Body of pancreas (tissue), 4 donors: ENCODE results near the gene CTDSPL. TPM values are rescaled to one million over a fixed set of nuclear protein-coding genes. Genes with fewer than 3 reads are reported as not detected.

Experiments
- ATAC-seq: fragments of 150-250 bp; one replicate; pipeline ENCODE4 v1.9.1; 2016
- DNase-seq, 4 donors: peaks; one replicate each; pipeline ENCODE4 v3.0.0-alpha.2; 2019
- H3K27ac ChIP-seq, 4 donors: fragments of 200-600 bp; sonication (generic); 1 replicate in 3 of 4; 2 replicates in 1 of 4; pipeline versions ENCODE4 v1.5.1 to v1.6.1; 2016 to 2019; ENCODE audit warnings: mild to moderate bottlenecking in 1 of 4, mixed read lengths in 1 of 4, moderate library complexity in 1 of 4
- H3K27me3 ChIP-seq, 2 donors: fragments of 200-600 bp; sonication (generic); one replicate each; pipeline ENCODE4 v1.6.0; 2016; ENCODE audit warnings: mild to moderate bottlenecking in 1 of 2
- H3K36me3 ChIP-seq, 2 donors: fragments of 200-600 bp; sonication (generic); replicated peaks in 1 of 2; 2 replicates each; pipeline ENCODE4 v1.5.1; 2016; ENCODE audit warnings: low read depth in 2 of 2; ENCODE audit not compliant: insufficient read depth in 1 of 2
- H3K4me1 ChIP-seq: fragments of 200-600 bp; sonication (generic); one replicate; pipeline ENCODE4 v1.6.0; 2016
- H3K4me3 ChIP-seq, 2 donors: fragments of 200-600 bp; sonication (generic); 1 replicate in 1 of 2; 2 replicates in 1 of 2; pipeline ENCODE4 v1.5.1; 2016 to 2019
- H3K9me3 ChIP-seq, 3 donors: fragments of 200-600 bp; sonication (generic); 1 replicate in 2 of 3; 2 replicates in 1 of 3; pipeline ENCODE4 v1.5.1; 2016
- CTCF ChIP-seq, 7 experiments: fragments of 450-650 bp in 4 of 7; fragments of 200-600 bp in 3 of 7; sonication (generic) in 3 of 7; IDR thresholded peaks; one replicate each; pipeline ENCODE4 v1.5.1; 2016 to 2019; ENCODE audit warnings: antibody characterized with exemption in 7 of 7
- POLR2A ChIP-seq, 3 donors: fragments of 450-650 bp; IDR thresholded peaks; one replicate each; pipeline ENCODE4 v1.6.1; 2016; ENCODE audit warnings: antibody characterized with exemption in 3 of 3, mild to moderate bottlenecking in 2 of 3
- WGBS, 2 donors: methylation state at CpG; one replicate each; pipeline ENCODE4 v1.1.5; 2017; 5-methylcytosine and 5-hydroxymethylcytosine counted together
- intact Hi-C: fragments of 100-400 bp; cut with DNase I; formaldehyde crosslinking; loops from one replicate; pipeline ENCODE4 v1.15.1; 2023
- total RNA-seq, 2 donors: library from RNA; depleted of rRNA; stranded (reverse); fragments of >200 nt; gene quantifications; one replicate each; pipeline ENCODE4 v1.1.0, GENCODE V29; 2016

Gene CTDSPL
- total RNA-seq, 2 donors from 2014 or later, result 23.6 to 25.4 TPM

GRCh38 chr3:38007754-38008090, 146.0 kb downstream of the CTDSPL start:
- Histone ChIP-seq H3K9me3 (no peaks in the 10 kb centered on the region), H3K4me3 (no peak overlapping the region), H3K36me3 (no peaks in the 10 kb centered on the region), H3K4me1 (peaks cover 35% of the 10 kb centered on the region), H3K27ac (no peak overlapping the region), H3K27me3 (no peaks in the 10 kb centered on the region)
- no peak for ATAC-seq
- 92 to 100% methylated on average over 4 of the region's 7 CpGs for WGBS, 2 donors
- DNase-seq, result no peak
- intact Hi-C loops, result no loop called here
- TF ChIP-seq CTCF (IDR thresholded peaks at IDR 0.05), result no peak
- TF ChIP-seq POLR2A (IDR thresholded peaks at IDR 0.05), result no peak

- intact Hi-C loops, result no loop called here
- no peaks in the 10 kb centered on the region for H3K9me3 ChIP-seq
- no peaks in the 10 kb centered on the region for H3K27me3 ChIP-seq
- TF ChIP-seq POLR2A (IDR thresholded peaks at IDR 0.05) (no peak), CTCF (IDR thresholded peaks at IDR 0.05) (no peak)
- ATAC-seq, result no peak
- H3K4me1 ChIP-seq, result peaks cover 29% of the 10 kb centered on the region
- no peak for DNase-seq
- WGBS, 2 donors, result 93 to 94% methylated on average over 5 to 19 of the region's 19 CpGs
- no peak overlapping the region for H3K4me3 ChIP-seq
- H3K36me3 ChIP-seq, result no peaks in the 10 kb centered on the region
- H3K27ac ChIP-seq, result no peak overlapping the region
Observed at GRCh38 chr3:38008191-38008701, 146.6 kb downstream of the CTDSPL start.

GRCh38 chr3:38008971-38009580, 147.4 kb downstream of the CTDSPL start:
- DNase-seq (no peak), ATAC-seq (no peak)
- intact Hi-C loops, result no loop called here

GRCh38 chr3:38009807-38010591, 148.3 kb downstream of the CTDSPL start:
- Histone ChIP-seq H3K4me3 (no peak overlapping the region), H3K27ac (no peak overlapping the region), H3K27me3 (no peaks in the 10 kb centered on the region), H3K36me3 (peaks cover 0 to under 1% of the 10 kb centered on the region in 2 donors), H3K4me1 (peaks cover 12% of the 10 kb centered on the region), H3K9me3 (no peaks in the 10 kb centered on the region)
- no peak for ATAC-seq
- 90 to 92% methylated on average over 21 to 26 of the region's 27 CpGs for WGBS, 2 donors
- intact Hi-C loops, result no loop called here
- TF ChIP-seq POLR2A (IDR thresholded peaks at IDR 0.05) (no peak), CTCF (IDR thresholded peaks at IDR 0.05) (no peak)
- no peak for DNase-seq

More at GRCh38 chr3:38008971-38009580, 147.4 kb downstream of the CTDSPL start:
- TF ChIP-seq POLR2A (IDR thresholded peaks at IDR 0.05) (no peak), CTCF (IDR thresholded peaks at IDR 0.05) (no peak)
- H3K4me1 ChIP-seq, result peaks cover 21% of the 10 kb centered on the region
- H3K9me3 ChIP-seq, result no peaks in the 10 kb centered on the region
- H3K36me3 ChIP-seq, result no peaks in the 10 kb centered on the region
- no peaks in the 10 kb centered on the region for H3K27me3 ChIP-seq
- WGBS, 2 donors, result 87 to 88% methylated on average over 12 to 15 of the region's 16 CpGs
- H3K27ac ChIP-seq, result no peak overlapping the region
- H3K4me3 ChIP-seq, result no peak overlapping the region
